Hepatocyte (in vitro differentiated cells): Measurements from ENCODE around the gene HILPDA. TPM values are rescaled to one million over a fixed set of nuclear protein-coding genes. Genes with fewer than 3 reads are reported as not detected.
"Not testable (repeated sequence)": the region's sequence is repeated elsewhere in the genome, so short reads cannot be mapped to it uniquely, and the experiment has no call there.

Source experiments
- DNase-seq: peaks from one replicate; pipeline ENCODE4 v3.0.0-alpha.2; 2016; ENCODE audit warnings: low spot score
- H2AFZ ChIP-seq: fragments of 200-600 bp; sonication (generic); 2 replicates; pipeline ENCODE4 v1.6.0; 2016; ENCODE audit warnings: antibody characterized with exemption, mild to moderate bottlenecking
- H3K27ac ChIP-seq: fragments of 200-600 bp; sonication (generic); 2 replicates; pipeline ENCODE4 v1.5.1; 2016; ENCODE audit warnings: mild to moderate bottlenecking
- H3K27me3 ChIP-seq: fragments of 200-600 bp; sonication (generic); 2 replicates; pipeline ENCODE4 v1.6.1; 2016
- H3K36me3 ChIP-seq: fragments of 200-600 bp; sonication (generic); replicated peaks from 2 replicates; pipeline ENCODE4 v1.5.1; 2016; ENCODE audit warnings: low read depth; ENCODE audit not compliant: insufficient read depth
- H3K4me1 ChIP-seq: fragments of 200-600 bp; sonication (generic); 2 replicates; pipeline ENCODE4 v1.5.1; 2016; ENCODE audit warnings: mild to moderate bottlenecking, moderate library complexity; ENCODE audit not compliant: insufficient read depth
- H3K4me2 ChIP-seq: fragments of 200-600 bp; sonication (generic); 2 replicates; pipeline ENCODE4 v1.6.0; 2016
- H3K4me3 ChIP-seq: fragments of 200-600 bp; sonication (generic); 2 replicates; pipeline ENCODE4 v1.5.1; 2016; ENCODE audit warnings: mild to moderate bottlenecking
- H3K79me2 ChIP-seq: fragments of 200-600 bp; sonication (generic); 2 replicates; pipeline ENCODE4 v1.6.0; 2017; ENCODE audit warnings: mild to moderate bottlenecking
- H3K9me2 ChIP-seq: fragments of 200-600 bp; sonication (generic); replicated peaks from 2 replicates; pipeline ENCODE4 v1.6.0; 2017; ENCODE audit warnings: mild to moderate bottlenecking; ENCODE audit not compliant: insufficient read depth
- H3K9me3 ChIP-seq: fragments of 200-600 bp; sonication (generic); 2 replicates; pipeline ENCODE4 v1.5.1; 2016; ENCODE audit warnings: low read depth, mild to moderate bottlenecking
- H4K20me1 ChIP-seq: fragments of 200-600 bp; sonication (generic); 2 replicates; pipeline ENCODE4 v1.6.0; 2016; ENCODE audit warnings: mild to moderate bottlenecking; ENCODE audit not compliant: insufficient read depth, poor library complexity, severe bottlenecking
- EZH2 ChIP-seq: fragments of 200-600 bp; sonication (generic); IDR thresholded peaks from 2 replicates; pipeline ENCODE4 v1.6.1; 2016; ENCODE audit warnings: antibody characterized with exemption, mild to moderate bottlenecking, borderline replicate concordance
- EZH2phosphoT487 ChIP-seq: fragments of 200-600 bp; sonication (generic); IDR thresholded peaks from one replicate; pipeline ENCODE4 v1.6.1; 2018; ENCODE audit warnings: antibody characterized with exemption, mild to moderate bottlenecking, low read depth, moderate library complexity; ENCODE audit not compliant: unreplicated experiment, severe bottlenecking
- WGBS: methylation state at CpG from one replicate; pipeline ENCODE4 v1.1.6; 2016; ENCODE audit warnings: low lambda C conversion rate; ENCODE audit errors: missing lambda C conversion rate; 5-methylcytosine and 5-hydroxymethylcytosine counted together
- polyA plus RNA-seq: library from polyadenylated mRNA; unstranded; fragments of >200 nt; fragmentation: Nextera tagmentation; extraction: Ambion mirVana; gene quantifications from 2 replicates; pipeline ENCODE4 v1.2.1, GENCODE V29; 2016
- total RNA-seq: library from RNA; depleted of rRNA; stranded (reverse); fragments of >200 nt; gene quantifications from 2 replicates; pipeline ENCODE4 v1.2.3, GENCODE V29; 2014
- TF ChIP-seq, protein P1 (sequence below): fragments of 200-600 bp; sonication (generic); IDR thresholded peaks from 2 replicates; pipeline ENCODE4 v1.5.1; 2016; ENCODE audit warnings: antibody characterized with exemption, mild to moderate bottlenecking; ENCODE audit not compliant: poor library complexity

Gene HILPDA
- total and polyA plus RNA-seq, 2 experiments from 2014 or later = 18.0 to 44.2 TPM

DNA sequence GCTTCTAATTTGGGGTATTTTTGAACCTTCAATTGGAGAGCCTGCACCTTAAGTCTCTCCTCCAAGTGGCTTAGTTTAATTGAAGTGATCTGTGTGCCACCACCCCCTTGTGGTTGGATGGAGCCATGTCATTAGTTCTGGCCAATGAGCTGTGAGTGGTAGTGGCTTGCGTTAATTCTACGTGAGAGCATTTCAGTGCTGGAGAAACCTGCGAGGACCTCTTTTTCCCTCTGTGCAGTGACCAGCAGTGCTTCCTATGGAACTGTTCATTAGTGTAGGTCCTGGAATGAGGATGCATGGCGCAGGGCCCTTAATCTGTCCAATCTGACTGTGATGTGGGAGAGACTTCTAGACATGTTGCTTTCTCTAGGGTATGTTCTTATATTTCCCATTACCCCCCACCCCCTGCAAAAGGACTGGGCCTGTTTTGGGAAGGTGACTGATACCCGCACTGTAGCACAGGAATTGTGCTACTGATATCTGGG, 3.8 kb downstream of the HILPDA start:
- DNase-seq = peak; percentile 71
- Histone ChIP-seq H3K79me2 (peaks cover 57% of the 10 kb centered on the region), H2AFZ (no peak overlapping the region), H3K9me2 (no peaks in the 10 kb centered on the region), H3K27ac (no peak overlapping the region), H3K36me3 (no peaks in the 10 kb centered on the region), H3K4me3 (no peak overlapping the region), H3K9me3 (no peaks in the 10 kb centered on the region), H3K4me2 (peak overlapping the region; percentile 94), H3K27me3 (no peaks in the 10 kb centered on the region), H4K20me1 (no peaks in the 10 kb centered on the region), H3K4me1 (peaks cover 14% of the 10 kb centered on the region)
- WGBS = 67% methylated on average over 5 of the region's 5 CpGs
- TF ChIP-seq EZH2phosphoT487 (no peak), EZH2 (no peak)
- TF ChIP-seq, protein P1, sequence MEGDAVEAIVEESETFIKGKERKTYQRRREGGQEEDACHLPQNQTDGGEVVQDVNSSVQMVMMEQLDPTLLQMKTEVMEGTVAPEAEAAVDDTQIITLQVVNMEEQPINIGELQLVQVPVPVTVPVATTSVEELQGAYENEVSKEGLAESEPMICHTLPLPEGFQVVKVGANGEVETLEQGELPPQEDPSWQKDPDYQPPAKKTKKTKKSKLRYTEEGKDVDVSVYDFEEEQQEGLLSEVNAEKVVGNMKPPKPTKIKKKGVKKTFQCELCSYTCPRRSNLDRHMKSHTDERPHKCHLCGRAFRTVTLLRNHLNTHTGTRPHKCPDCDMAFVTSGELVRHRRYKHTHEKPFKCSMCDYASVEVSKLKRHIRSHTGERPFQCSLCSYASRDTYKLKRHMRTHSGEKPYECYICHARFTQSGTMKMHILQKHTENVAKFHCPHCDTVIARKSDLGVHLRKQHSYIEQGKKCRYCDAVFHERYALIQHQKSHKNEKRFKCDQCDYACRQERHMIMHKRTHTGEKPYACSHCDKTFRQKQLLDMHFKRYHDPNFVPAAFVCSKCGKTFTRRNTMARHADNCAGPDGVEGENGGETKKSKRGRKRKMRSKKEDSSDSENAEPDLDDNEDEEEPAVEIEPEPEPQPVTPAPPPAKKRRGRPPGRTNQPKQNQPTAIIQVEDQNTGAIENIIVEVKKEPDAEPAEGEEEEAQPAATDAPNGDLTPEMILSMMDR = peak; percentile 67

DNA sequence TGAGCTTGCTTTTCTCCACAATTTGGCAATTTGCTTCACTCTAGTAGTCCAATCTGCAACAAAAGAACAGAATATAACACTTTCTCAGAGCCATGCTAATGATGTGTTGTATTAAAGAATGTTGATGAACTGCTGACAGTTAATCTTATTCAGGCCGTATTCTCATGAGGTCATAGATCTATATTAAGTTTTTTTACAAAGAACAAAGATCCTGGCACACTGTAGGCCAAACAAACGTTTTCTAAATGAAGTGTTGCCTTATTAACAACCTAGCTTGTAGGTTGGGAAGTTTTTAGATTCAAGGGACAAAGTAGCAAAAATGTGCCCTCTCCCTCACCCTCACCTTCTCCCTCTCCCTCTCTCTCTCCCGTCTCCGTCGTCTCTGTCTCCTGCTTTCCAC, 6.8 kb downstream of the HILPDA start:
- WGBS = 95% methylated on average over 5 of the region's 5 CpGs

DNA sequence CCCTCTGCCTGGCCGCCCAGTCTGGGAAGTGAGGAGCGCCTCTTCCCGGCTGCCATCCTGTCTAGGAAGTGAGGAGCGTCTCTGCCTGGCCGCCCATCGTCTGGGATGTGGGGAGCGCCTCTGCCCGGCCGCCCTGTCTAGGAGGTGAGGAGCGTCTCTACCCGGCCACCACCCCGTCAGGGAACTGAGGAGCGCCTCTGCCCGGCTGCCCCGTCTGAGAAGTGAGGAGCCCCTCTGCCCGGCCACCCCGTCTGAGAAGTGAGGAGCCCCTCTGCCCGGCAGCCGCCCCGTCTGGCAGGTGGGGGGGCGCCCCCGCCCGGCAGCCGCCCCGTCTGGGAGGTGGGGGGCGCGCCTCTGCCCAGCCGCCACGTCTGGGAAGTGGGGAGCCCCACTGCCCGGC, 7.7 kb downstream of the HILPDA start:
- H3K4me1 ChIP-seq, H3K9me2 ChIP-seq, H3K4me3 ChIP-seq, H3K9me3 ChIP-seq, H2AFZ ChIP-seq, H3K4me2 ChIP-seq, DNase-seq, H3K36me3 ChIP-seq, H3K27me3 ChIP-seq, H4K20me1 ChIP-seq, H3K27ac ChIP-seq: not testable (repeated sequence)
- WGBS = 93% methylated on average over 22 of the region's 30 CpGs
- peaks cover 31% of the 10 kb centered on the region for H3K79me2 ChIP-seq

More for the DNA sequence above, 6.8 kb downstream of the HILPDA start:
- Histone ChIP-seq H3K79me2 (peaks cover 40% of the 10 kb centered on the region), H3K4me1 (peaks cover 6% of the 10 kb centered on the region), H2AFZ (no peak overlapping the region), H3K4me3 (no peak overlapping the region), H3K4me2 (no peak overlapping the region), H4K20me1 (no peaks in the 10 kb centered on the region), H3K27ac (no peak overlapping the region), H3K36me3 (no peaks in the 10 kb centered on the region), H3K27me3 (no peaks in the 10 kb centered on the region), H3K9me2 (no peaks in the 10 kb centered on the region), H3K9me3 (no peaks in the 10 kb centered on the region)
- no peak for TF ChIP-seq EZH2
- TF ChIP-seq, protein P1 = no peak
- TF ChIP-seq EZH2phosphoT487 = no peak
- no peak for DNase-seq

DNA sequence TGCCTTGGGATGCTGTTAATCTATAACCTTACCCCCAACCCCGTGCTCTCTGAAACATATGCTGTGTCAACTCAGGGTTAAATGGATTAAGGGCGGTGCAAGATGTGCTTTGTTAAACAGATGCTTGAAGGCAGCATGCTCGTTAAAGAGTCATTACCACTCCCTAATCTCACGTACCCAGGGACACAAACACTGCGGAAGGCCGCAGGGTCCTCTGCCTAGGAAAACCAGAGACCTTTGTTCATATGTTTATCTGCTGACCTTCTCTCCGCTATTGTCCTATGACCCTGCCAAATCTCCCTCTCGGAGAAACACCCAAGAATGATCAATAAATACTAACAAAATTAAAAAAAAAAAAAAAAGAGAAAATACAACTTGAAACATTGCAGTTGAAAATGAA, 8.3 kb downstream of the HILPDA start:
- not testable (repeated sequence) for H3K4me1 ChIP-seq, H3K9me2 ChIP-seq, H3K9me3 ChIP-seq, H3K36me3 ChIP-seq, DNase-seq, H3K27me3 ChIP-seq, H4K20me1 ChIP-seq, H3K4me2 ChIP-seq, H3K4me3 ChIP-seq, H2AFZ ChIP-seq
- Histone ChIP-seq H3K27ac (peak overlapping the region; percentile 58), H3K79me2 (peaks cover 26% of the 10 kb centered on the region)
- WGBS = 66% methylated on average over 8 of the region's 8 CpGs

DNA sequence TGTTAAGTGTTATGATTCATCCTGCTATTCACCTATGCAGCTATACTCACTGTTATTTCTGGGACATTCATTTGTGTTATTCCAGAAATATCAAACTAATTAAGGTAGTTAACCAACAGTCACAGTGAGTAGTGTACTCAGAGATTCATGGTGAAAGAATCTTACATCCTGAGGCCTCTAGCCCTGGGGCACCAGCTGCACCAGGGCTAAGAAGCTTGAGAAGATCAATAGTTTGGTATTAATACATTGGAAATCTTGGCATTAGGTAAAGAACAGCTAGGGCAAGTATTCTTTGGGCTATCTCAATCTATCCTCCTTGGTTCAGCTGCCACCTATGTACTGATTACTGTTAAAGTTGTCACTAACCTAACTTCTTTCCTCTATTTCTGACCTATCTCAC, 11.2 kb downstream of the HILPDA start:
- not testable (repeated sequence) for H3K27me3 ChIP-seq

More for the DNA sequence above, 11.2 kb downstream of the HILPDA start:
- H3K9me2 ChIP-seq, H3K4me2 ChIP-seq, H2AFZ ChIP-seq, H3K9me3 ChIP-seq, H3K79me2 ChIP-seq, H4K20me1 ChIP-seq, H3K4me3 ChIP-seq, H3K36me3 ChIP-seq, H3K4me1 ChIP-seq, DNase-seq, H3K27ac ChIP-seq: not testable (repeated sequence)
